Astrocyte (in vitro differentiated cells and primary cell): ENCODE measurements around the gene MED15. TPM values are rescaled to one million over a fixed set of nuclear protein-coding genes. Genes with fewer than 3 reads are reported as not detected.
A peak's percentile ranks its signal among the peaks of the same experiment; 100 is the strongest.

Source experiments
- DNase-seq: peaks from one replicate; pipeline ENCODE4 v3.0.0-alpha.2; 2010; ENCODE audit warnings: low read depth
- FAIRE-seq: peaks from 2 replicates; lab custom pipeline; 2011; peaks lifted over from hg19 to GRCh38; lab: Jason Lieb, UNC
- H2AFZ ChIP-seq: 2 replicates; pipeline ENCODE4 v1.6.0; 2012; ENCODE audit warnings: low read depth, low read length, inconsistent platforms
- H3K27ac ChIP-seq: 2 replicates; pipeline ENCODE4 v1.5.1; 2011; ENCODE audit warnings: low read depth, low read length, inconsistent platforms
- H3K27me3 ChIP-seq: 2 replicates; pipeline ENCODE4 v1.6.0; 2011; ENCODE audit warnings: low read length, inconsistent platforms; ENCODE audit not compliant: insufficient read depth
- H3K36me3 ChIP-seq: 2 replicates; pipeline ENCODE4 v1.5.1; 2011; ENCODE audit warnings: low read length, inconsistent platforms; ENCODE audit not compliant: insufficient read depth
- H3K4me1 ChIP-seq: 2 replicates; pipeline ENCODE4 v1.5.1; 2011; ENCODE audit warnings: low read length, inconsistent platforms; ENCODE audit not compliant: insufficient read depth
- H3K4me2 ChIP-seq: 2 replicates; pipeline ENCODE4 v1.6.0; 2012; ENCODE audit warnings: low read length, inconsistent platforms
- H3K4me3 ChIP-seq: 2 replicates; pipeline ENCODE4 v1.5.1; 2011; ENCODE audit warnings: low read depth, mild to moderate bottlenecking, low read length, inconsistent platforms; ENCODE audit not compliant: insufficient read depth
- H3K79me2 ChIP-seq: 2 replicates; pipeline ENCODE4 v1.6.0; 2012; ENCODE audit warnings: mild to moderate bottlenecking, low read length, inconsistent platforms; ENCODE audit not compliant: insufficient read depth
- H3K9ac ChIP-seq: 2 replicates; pipeline ENCODE4 v1.6.0; 2012; ENCODE audit warnings: mild to moderate bottlenecking, low read length, inconsistent platforms
- H3K9me3 ChIP-seq: 2 replicates; pipeline ENCODE4 v1.5.1; 2012; ENCODE audit warnings: low read depth, mild to moderate bottlenecking, low read length, inconsistent platforms; ENCODE audit not compliant: insufficient read depth
- H4K20me1 ChIP-seq: 2 replicates; pipeline ENCODE4 v1.6.0; 2012; ENCODE audit warnings: low read length, inconsistent platforms; ENCODE audit not compliant: insufficient read depth
- H3K27ac Mint-ChIP-seq: one replicate; pipeline ENCODE4 v1.8.0; 2021; ENCODE audit warnings: mild to moderate bottlenecking, mixed read lengths; ENCODE audit not compliant: unreplicated experiment
- H3K27me3 Mint-ChIP-seq: one replicate; pipeline ENCODE4 v1.8.0; 2021; ENCODE audit warnings: low read depth, mixed read lengths; ENCODE audit not compliant: unreplicated experiment
- H3K36me3 Mint-ChIP-seq: one replicate; pipeline ENCODE4 v1.8.0; 2021; ENCODE audit warnings: low read depth, mixed read lengths; ENCODE audit not compliant: unreplicated experiment
- H3K4me1 Mint-ChIP-seq: one replicate; pipeline ENCODE4 v1.8.0; 2021; ENCODE audit warnings: low read depth, mixed read lengths; ENCODE audit not compliant: unreplicated experiment
- H3K4me3 Mint-ChIP-seq: one replicate; pipeline ENCODE4 v1.8.0; 2021; ENCODE audit warnings: mild to moderate bottlenecking, moderate library complexity, mixed read lengths; ENCODE audit not compliant: unreplicated experiment
- H3K9me3 Mint-ChIP-seq: one replicate; pipeline ENCODE4 v1.8.0; 2021; ENCODE audit warnings: mild to moderate bottlenecking, mixed read lengths; ENCODE audit not compliant: unreplicated experiment
- CTCF ChIP-seq: IDR thresholded peaks from 2 replicates; pipeline ENCODE4 v1.5.1; 2011; ENCODE audit warnings: low read depth, mild to moderate bottlenecking, inconsistent platforms, low read length, moderate library complexity; ENCODE audit not compliant: insufficient read depth
- EZH2 ChIP-seq: IDR thresholded peaks from 2 replicates; pipeline ENCODE4 v1.6.1; 2012; ENCODE audit warnings: mild to moderate bottlenecking, low read length, inconsistent platforms; ENCODE audit not compliant: insufficient read depth
- total RNA-seq: library from RNA; stranded (reverse); gene quantifications from 2 replicates; pipeline ENCODE4 v1.2.1, GENCODE V29; 2021

The MED15 gene
- total RNA-seq, 1 donor from 2014 or later, result 153 TPM

DNA sequence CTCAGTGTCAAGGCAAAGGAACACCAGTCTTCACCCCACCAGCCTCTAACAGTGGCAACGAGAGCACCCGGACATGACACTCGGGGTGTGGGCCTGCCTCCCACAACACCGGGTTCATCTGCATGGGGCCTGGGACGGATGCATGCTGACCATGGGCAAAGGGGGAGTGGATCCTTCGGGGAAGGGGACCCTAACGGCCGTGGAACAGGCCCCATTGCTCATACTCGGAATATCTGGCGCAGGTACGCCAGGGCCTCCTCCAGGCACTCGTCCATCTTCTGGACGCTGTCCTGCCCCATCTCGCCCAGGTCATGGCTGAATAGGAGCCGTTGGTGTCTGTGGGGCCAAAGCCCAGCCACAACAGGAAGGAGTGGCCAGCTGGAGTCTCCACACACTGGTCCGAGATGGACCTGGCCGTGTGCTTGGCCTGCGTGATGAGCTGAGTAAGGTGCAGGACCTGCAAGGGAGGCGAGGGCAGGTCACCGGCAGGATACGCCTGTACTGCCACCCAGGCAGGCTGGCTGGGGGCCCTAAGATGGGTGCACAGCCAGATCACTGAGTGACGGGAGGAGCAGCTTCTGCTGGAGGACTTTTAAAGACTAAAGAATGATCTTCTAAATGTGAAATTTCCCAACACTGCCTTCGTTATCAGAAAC, 96.8 kb downstream of the MED15 start:
- Histone ChIP-seq H3K4me1 (no peaks in the 10 kb centered on the region), H3K4me3 (no peak overlapping the region), H4K20me1 (no peaks in the 10 kb centered on the region), H3K27me3 (peaks cover 8% of the 10 kb centered on the region), H3K36me3 (no peaks in the 10 kb centered on the region), H3K27ac (no peak overlapping the region), H3K4me2 (no peak overlapping the region), H3K79me2 (no peaks in the 10 kb centered on the region), H2AFZ (no peak overlapping the region), H3K9ac (no peak overlapping the region), H3K9me3 (no peaks in the 10 kb centered on the region)
- FAIRE-seq (no peak), DNase-seq (no peak)
- no peak for TF ChIP-seq CTCF
- TF ChIP-seq EZH2, result no peak
- Mint-ChIP-seq H3K27me3 (peaks cover 39% of the 10 kb centered on the region), H3K36me3 (no peaks in the 10 kb centered on the region), H3K9me3 (no peaks in the 10 kb centered on the region), H3K4me3 (no peak overlapping the region), H3K27ac (no peak overlapping the region), H3K4me1 (no peaks in the 10 kb centered on the region)

GRCh38 chr22:20604776-20605221, 97.4 kb downstream of the MED15 start:
- H3K4me3 Mint-ChIP-seq, result no peak overlapping the region
- FAIRE-seq (no peak), DNase-seq (no peak)
- Histone ChIP-seq H3K4me3 (no peak overlapping the region), H3K27ac (no peak overlapping the region), H3K9me3 (no peaks in the 10 kb centered on the region), H3K9ac (no peak overlapping the region), H4K20me1 (no peaks in the 10 kb centered on the region), H3K79me2 (no peaks in the 10 kb centered on the region), H2AFZ (no peak overlapping the region), H3K27me3 (peaks cover 8% of the 10 kb centered on the region), H3K36me3 (no peaks in the 10 kb centered on the region), H3K4me2 (no peak overlapping the region), H3K4me1 (no peaks in the 10 kb centered on the region)
- H3K36me3 Mint-ChIP-seq, result no peaks in the 10 kb centered on the region
- TF ChIP-seq CTCF, result no peak
- no peak for TF ChIP-seq EZH2
- no peaks in the 10 kb centered on the region for H3K9me3 Mint-ChIP-seq
- H3K27me3 Mint-ChIP-seq, result peaks cover 43% of the 10 kb centered on the region
- H3K4me1 Mint-ChIP-seq, result peaks cover under 1% of the 10 kb centered on the region
- peak overlapping the region; percentile 47 for H3K27ac Mint-ChIP-seq

DNA sequence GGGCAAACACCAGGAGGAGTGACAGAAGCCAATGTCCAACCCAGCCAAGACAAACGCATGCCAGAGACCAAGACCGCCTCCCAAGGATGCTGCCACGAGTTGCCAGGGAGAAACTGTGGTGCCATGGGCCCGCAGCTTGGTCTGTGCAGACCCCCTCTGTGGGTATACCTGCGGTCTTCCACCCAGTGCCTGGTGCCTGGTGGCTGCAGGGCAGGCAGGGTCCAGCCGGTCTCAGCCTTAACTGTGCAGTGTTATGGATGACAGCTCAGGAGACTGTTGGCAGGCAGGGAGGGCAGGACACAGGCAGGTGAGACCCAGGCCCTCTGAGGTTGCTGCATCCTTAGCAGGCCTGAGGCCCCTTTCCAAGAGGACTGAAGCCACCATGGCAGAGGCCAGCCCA, 97.9 kb downstream of the MED15 start:
- H3K9ac ChIP-seq, result no peak overlapping the region
- H3K27me3 ChIP-seq, result peaks cover 8% of the 10 kb centered on the region
- Mint-ChIP-seq H3K4me3 (no peak overlapping the region), H3K9me3 (no peaks in the 10 kb centered on the region), H3K4me1 (peaks cover 6% of the 10 kb centered on the region), H3K36me3 (no peaks in the 10 kb centered on the region), H3K27ac (no peak overlapping the region), H3K27me3 (peaks cover 37% of the 10 kb centered on the region)
- no peak overlapping the region for H3K4me3 ChIP-seq
- H3K79me2 ChIP-seq, result no peaks in the 10 kb centered on the region
- H2AFZ ChIP-seq, result no peak overlapping the region
- no peak overlapping the region for H3K27ac ChIP-seq
- FAIRE-seq (no peak), DNase-seq (no peak)
- no peaks in the 10 kb centered on the region for H4K20me1 ChIP-seq
- TF ChIP-seq CTCF (no peak), EZH2 (no peak)
- H3K4me1 ChIP-seq, result no peaks in the 10 kb centered on the region
- H3K9me3 ChIP-seq, result no peaks in the 10 kb centered on the region
- H3K36me3 ChIP-seq, result no peaks in the 10 kb centered on the region
- no peak overlapping the region for H3K4me2 ChIP-seq
